Fibroblast of mammary gland (primary cell): ENCODE data around the gene ATP4B.
"Not testable (repeated sequence)": the region's sequence is repeated elsewhere in the genome, so short reads cannot be mapped to it uniquely, and the experiment has no call there.

Experiments
- DNase-seq: peaks from one replicate; pipeline ENCODE4 v3.0.0-alpha.2; 2010; ENCODE audit warnings: low read depth
- H3K4me3 ChIP-seq: 2 replicates; pipeline ENCODE4 v1.5.1; 2011; ENCODE audit warnings: low read depth, mild to moderate bottlenecking, low read length, moderate library complexity; ENCODE audit not compliant: control insufficient read depth
- CTCF ChIP-seq: conservative IDR thresholded peaks from 2 replicates; pipeline ENCODE4 v1.5.1; 2011; ENCODE audit warnings: low read depth, low read length, inconsistent platforms; ENCODE audit not compliant: control insufficient read depth, insufficient read depth

The ATP4B gene

GRCh38 chr13:113621498-113621897 lies 36.5 kb downstream of the ATP4B start:
- not testable (repeated sequence) for H3K4me3 ChIP-seq
- DNase-seq = peak; percentile 23
- TF ChIP-seq CTCF = peak; percentile 39

- no peak for TF ChIP-seq CTCF
- DNase-seq = no peak
- H3K4me3 ChIP-seq = no peak overlapping the region
Measured at GRCh38 chr13:113621046-113621445, 37.0 kb downstream of the ATP4B start.

- no peak for DNase-seq
- TF ChIP-seq CTCF = no peak
- no peak overlapping the region for H3K4me3 ChIP-seq
Measured at GRCh38 chr13:113620036-113620796, 37.8 kb downstream of the ATP4B start.

- TF ChIP-seq CTCF = no peak
- no peak overlapping the region for H3K4me3 ChIP-seq
- DNase-seq = no peak
Measured at GRCh38 chr13:113618455-113618854, 39.5 kb downstream of the ATP4B start.

GRCh38 chr13:113617961-113618360 lies 40.0 kb downstream of the ATP4B start:
- no peak overlapping the region for H3K4me3 ChIP-seq
- DNase-seq = no peak
- TF ChIP-seq CTCF = no peak

- H3K4me3 ChIP-seq = no peak overlapping the region
- no peak for DNase-seq
- no peak for TF ChIP-seq CTCF
Measured at GRCh38 chr13:113616991-113617749, 40.8 kb downstream of the ATP4B start.
